PC-9 (cell line): ENCODE measurements around the gene MOB3B. TPM values are rescaled to one million over a fixed set of nuclear protein-coding genes. Genes with fewer than 3 reads are reported as not detected.

ENCODE experiments used
- BruUV-seq: library from RNA; stranded (reverse); fragments of 400-500 nt; replicated peaks from 2 replicates; lab custom pipeline; 2021; lab: Mats Ljungman, UMichigan
- CTCF ChIA-PET: fragments of 300-600 bp; sonication (Branson Sonifier 250); formaldehyde crosslinking; loops from one replicate; lab custom pipeline; 2022; ENCODE audit warnings: antibody characterized with exemption; lab: Charles Lee
- POLR2A ChIA-PET: fragments of 300-600 bp; sonication (Branson Sonifier 250); formaldehyde crosslinking; loops from one replicate; lab custom pipeline; 2022; ENCODE audit warnings: antibody characterized with exemption; ENCODE audit not compliant: unreplicated experiment; lab: Charles Lee
- DNase-seq, 2 experiments: peaks; one replicate each; pipeline versions ENCODE4 v3.0.0 to v3.0.0-alpha.2; 2015 to 2022; ENCODE audit warnings: mixed read lengths in 1 of 2
- H2AFZ ChIP-seq: fragments of 200-600 bp; sonication (generic); 2 replicates; pipeline ENCODE4 v1.8.1; 2017; ENCODE audit warnings: antibody characterized with exemption
- H3F3A ChIP-seq: fragments of 200-600 bp; sonication (generic); 2 replicates; pipeline ENCODE4 v1.8.1; 2017; ENCODE audit warnings: antibody characterized with exemption, mild to moderate bottlenecking, low read depth; ENCODE audit not compliant: insufficient read depth
- H3K27ac ChIP-seq: fragments of 200-600 bp; sonication (generic); 2 replicates; pipeline ENCODE4 v1.6.1; 2016; ENCODE audit warnings: mixed run types
- H3K27me3 ChIP-seq: fragments of 200-600 bp; sonication (generic); 2 replicates; pipeline ENCODE4 v1.6.1; 2016; ENCODE audit warnings: low read depth, mixed run types; ENCODE audit not compliant: insufficient read depth
- H3K36me3 ChIP-seq: fragments of 200-600 bp; sonication (generic); 2 replicates; pipeline ENCODE4 v1.6.1; 2016; ENCODE audit warnings: low read depth, mixed run types
- H3K4me1 ChIP-seq: fragments of 200-600 bp; sonication (generic); replicated peaks from 2 replicates; pipeline ENCODE4 v1.6.1; 2016; ENCODE audit warnings: mixed run types; ENCODE audit not compliant: insufficient read depth
- H3K4me2 ChIP-seq: fragments of 200-600 bp; sonication (generic); 2 replicates; pipeline ENCODE4 v1.6.1; 2017; ENCODE audit warnings: mixed run types
- H3K4me3 ChIP-seq: fragments of 200-600 bp; sonication (generic); 2 replicates; pipeline ENCODE4 v1.6.1; 2016; ENCODE audit warnings: mixed run types
- H3K79me2 ChIP-seq: fragments of 200-600 bp; sonication (generic); 2 replicates; pipeline ENCODE4 v1.6.1; 2017; ENCODE audit warnings: low read depth, mixed run types
- H3K9me2 ChIP-seq: fragments of 200-600 bp; sonication (generic); 2 replicates; pipeline ENCODE4 v1.8.1; 2017; ENCODE audit warnings: mild to moderate bottlenecking; ENCODE audit not compliant: insufficient read depth
- H3K9me3 ChIP-seq: fragments of 200-600 bp; sonication (generic); 2 replicates; pipeline ENCODE4 v1.8.1; 2016; ENCODE audit warnings: low read depth; ENCODE audit not compliant: insufficient read depth
- H4K20me1 ChIP-seq: fragments of 200-600 bp; sonication (generic); 2 replicates; pipeline ENCODE4 v1.8.1; 2017; ENCODE audit not compliant: insufficient read depth
- CTCF ChIP-seq: fragments of 200-600 bp; sonication (generic); conservative IDR thresholded peaks from 2 replicates; pipeline ENCODE4 v1.6.1; 2017; ENCODE audit warnings: mixed run types, antibody characterized with exemption, mild to moderate bottlenecking, moderate library complexity
- EZH2 ChIP-seq: fragments of 200-600 bp; sonication (generic); IDR thresholded peaks from 2 replicates; pipeline ENCODE4 v1.8.0; 2017; ENCODE audit warnings: antibody characterized with exemption, low read depth
- intact Hi-C: fragments of 100-400 bp; cut with micrococcal nuclease; formaldehyde crosslinking; loops from one replicate; pipeline ENCODE4 v1.10.0; 2022; ENCODE audit not compliant: unreplicated experiment
- total RNA-seq: library from RNA; stranded (reverse); gene quantifications from 2 replicates; pipeline ENCODE4 v1.2.3, GENCODE V29; 2021

The MOB3B gene
- total RNA-seq, 1 experiment from 2014 or later = 4.4 TPM

DNA sequence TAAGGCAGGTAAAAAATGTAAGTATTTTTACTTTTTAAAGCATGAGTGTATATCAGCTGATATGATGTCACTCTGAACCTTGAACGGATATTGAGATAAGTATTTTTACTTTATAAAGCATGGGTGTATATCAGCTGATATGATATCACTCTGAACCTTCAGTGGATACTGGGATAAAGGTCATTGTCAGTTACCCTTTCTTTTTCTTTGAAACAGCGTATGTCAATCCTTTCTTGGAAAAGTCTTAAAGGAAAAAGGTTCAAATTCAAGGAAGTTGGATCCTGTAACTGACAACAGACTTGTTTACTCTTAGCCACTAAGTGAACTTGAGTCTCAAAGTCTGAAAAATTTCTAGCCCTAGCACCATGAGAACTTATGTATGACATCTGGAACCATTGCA lies 67.2 kb downstream of the MOB3B start:
- H4K20me1 ChIP-seq = no peaks in the 10 kb centered on the region
- no peak overlapping the region for H3K4me2 ChIP-seq
- no peaks in the 10 kb centered on the region for H3K9me2 ChIP-seq
- H3K27me3 ChIP-seq = no peaks in the 10 kb centered on the region
- CTCF ChIA-PET = no interaction called here
- H3K4me3 ChIP-seq = no peak overlapping the region
- TF ChIP-seq CTCF (no peak), EZH2 (no peak)
- no TSS peak for BruUV-seq
- no peaks in the 10 kb centered on the region for H3K4me1 ChIP-seq
- H3K27ac ChIP-seq = no peak overlapping the region
- DNase-seq = no peak
- no peaks in the 10 kb centered on the region for H3K79me2 ChIP-seq
- H3K9me3 ChIP-seq = no peaks in the 10 kb centered on the region
- intact Hi-C loops = no loop called here
- no peaks in the 10 kb centered on the region for H3K36me3 ChIP-seq
- no peaks in the 10 kb centered on the region for H3F3A ChIP-seq
- POLR2A ChIA-PET = no interaction called here
- H2AFZ ChIP-seq = no peak overlapping the region

GRCh38 chr9:27460226-27461023 lies 69.2 kb downstream of the MOB3B start:
- H3K79me2 ChIP-seq = no peaks in the 10 kb centered on the region
- H3F3A ChIP-seq = no peaks in the 10 kb centered on the region
- no peak for TF ChIP-seq EZH2
- no peak for TF ChIP-seq CTCF
- H3K9me2 ChIP-seq = no peaks in the 10 kb centered on the region
- no peaks in the 10 kb centered on the region for H3K4me1 ChIP-seq
- H3K27ac ChIP-seq = no peak overlapping the region
- H3K4me3 ChIP-seq = no peak overlapping the region
- ChIA-PET POLR2A (interaction anchor here (0.7 kb wide), 1 partner anchor 27 kb away, joined by 3 read pairs; no protein-coding TSS in a partner anchor), CTCF (no interaction called here)
- no peaks in the 10 kb centered on the region for H3K27me3 ChIP-seq
- no peaks in the 10 kb centered on the region for H3K36me3 ChIP-seq
- DNase-seq = no peak
- H3K9me3 ChIP-seq = no peaks in the 10 kb centered on the region
- intact Hi-C loops = no loop called here
- H2AFZ ChIP-seq = no peak overlapping the region
- no TSS peak for BruUV-seq
- no peaks in the 10 kb centered on the region for H4K20me1 ChIP-seq
- no peak overlapping the region for H3K4me2 ChIP-seq

DNA sequence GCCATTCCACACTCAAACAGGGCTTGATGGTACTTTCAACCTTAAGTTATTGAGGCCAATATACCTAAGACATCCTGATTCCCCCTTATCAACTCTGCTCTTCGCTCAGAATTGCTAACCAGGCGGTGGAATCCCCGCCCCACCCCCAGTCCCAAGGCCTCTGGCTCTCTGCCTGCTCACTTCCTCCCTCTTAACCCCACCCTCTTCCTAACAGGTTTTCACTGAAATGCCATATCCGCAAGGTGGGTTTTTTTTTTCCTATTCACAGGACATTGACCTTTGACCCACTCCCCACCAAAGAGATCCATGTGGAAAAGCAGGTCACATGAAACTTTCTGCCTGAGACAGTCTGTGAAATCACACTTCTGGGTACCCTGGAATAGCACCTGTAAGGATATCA lies 72.2 kb downstream of the MOB3B start:
- Histone ChIP-seq H3K9me3 (no peaks in the 10 kb centered on the region), H3F3A (no peaks in the 10 kb centered on the region), H3K27ac (no peak overlapping the region), H3K9me2 (no peaks in the 10 kb centered on the region), H3K4me3 (no peak overlapping the region), H3K4me2 (no peak overlapping the region), H4K20me1 (no peaks in the 10 kb centered on the region), H3K4me1 (peaks cover 12% of the 10 kb centered on the region), H3K27me3 (no peaks in the 10 kb centered on the region), H2AFZ (no peak overlapping the region), H3K79me2 (no peaks in the 10 kb centered on the region), H3K36me3 (no peaks in the 10 kb centered on the region)
- ChIA-PET CTCF (no interaction called here), POLR2A (no interaction called here)
- no peak for DNase-seq
- intact Hi-C loops = no loop called here
- BruUV-seq = no TSS peak
- no peak for TF ChIP-seq CTCF
- no peak for TF ChIP-seq EZH2
